ENCODE data around the gene IL13RA2. TPM values are rescaled to one million over a fixed set of nuclear protein-coding genes. Genes with fewer than 3 reads are reported as not detected.

The IL13RA2 gene
- total RNA-seq, 4 donors from 2014 or later, result 0.29 to 1.5 TPM; not detected in 2

DNA sequence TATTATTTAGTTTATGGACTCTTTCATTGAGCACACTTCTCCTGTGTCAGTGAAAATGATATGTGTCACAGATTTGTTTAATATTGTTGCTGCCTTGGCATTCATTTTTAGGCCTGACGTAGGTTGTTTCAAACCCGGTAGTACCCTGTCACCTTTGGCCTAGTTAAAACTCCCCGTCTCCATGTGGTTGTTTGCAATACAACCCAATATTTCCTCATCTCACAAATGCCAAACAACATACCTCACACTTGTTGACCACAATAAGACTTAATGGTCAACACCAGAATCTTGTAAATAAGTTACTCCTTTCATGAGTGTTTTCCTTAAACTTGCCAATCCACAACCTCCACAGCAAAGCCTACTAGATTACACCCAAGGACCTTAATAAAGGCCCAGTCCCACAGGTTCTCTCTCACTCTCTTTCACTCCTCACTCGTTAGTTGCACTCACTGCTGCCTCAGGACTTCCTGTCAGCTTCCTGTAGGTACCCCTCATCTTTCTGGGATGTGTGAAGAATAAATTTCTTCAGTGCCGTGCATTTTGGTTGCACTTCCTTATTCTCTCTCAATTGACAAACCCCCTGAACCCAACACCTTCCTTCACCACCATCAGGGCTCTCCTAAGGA, 31.3 kb downstream of the IL13RA2 start:
- no peak for DNase-seq (ENCODE audit: low spot score in 2 of 2)
- H3K4me3 ChIP-seq (ENCODE audit: low read depth, poor library complexity, severe bottlenecking), result no peak overlapping the region
- 66 to 77% methylated on average over 5 of the region's 5 CpGs for WGBS, 2 donors
- TF ChIP-seq, protein P1, sequence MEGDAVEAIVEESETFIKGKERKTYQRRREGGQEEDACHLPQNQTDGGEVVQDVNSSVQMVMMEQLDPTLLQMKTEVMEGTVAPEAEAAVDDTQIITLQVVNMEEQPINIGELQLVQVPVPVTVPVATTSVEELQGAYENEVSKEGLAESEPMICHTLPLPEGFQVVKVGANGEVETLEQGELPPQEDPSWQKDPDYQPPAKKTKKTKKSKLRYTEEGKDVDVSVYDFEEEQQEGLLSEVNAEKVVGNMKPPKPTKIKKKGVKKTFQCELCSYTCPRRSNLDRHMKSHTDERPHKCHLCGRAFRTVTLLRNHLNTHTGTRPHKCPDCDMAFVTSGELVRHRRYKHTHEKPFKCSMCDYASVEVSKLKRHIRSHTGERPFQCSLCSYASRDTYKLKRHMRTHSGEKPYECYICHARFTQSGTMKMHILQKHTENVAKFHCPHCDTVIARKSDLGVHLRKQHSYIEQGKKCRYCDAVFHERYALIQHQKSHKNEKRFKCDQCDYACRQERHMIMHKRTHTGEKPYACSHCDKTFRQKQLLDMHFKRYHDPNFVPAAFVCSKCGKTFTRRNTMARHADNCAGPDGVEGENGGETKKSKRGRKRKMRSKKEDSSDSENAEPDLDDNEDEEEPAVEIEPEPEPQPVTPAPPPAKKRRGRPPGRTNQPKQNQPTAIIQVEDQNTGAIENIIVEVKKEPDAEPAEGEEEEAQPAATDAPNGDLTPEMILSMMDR (IDR thresholded peaks at IDR 0.05), result no peak
- no peak for TF ChIP-seq POLR2A (IDR thresholded peaks at IDR 0.05)
- intact Hi-C loops (cut with DNase I; ENCODE audit: low total_unique reads), result no loop called here

DNA sequence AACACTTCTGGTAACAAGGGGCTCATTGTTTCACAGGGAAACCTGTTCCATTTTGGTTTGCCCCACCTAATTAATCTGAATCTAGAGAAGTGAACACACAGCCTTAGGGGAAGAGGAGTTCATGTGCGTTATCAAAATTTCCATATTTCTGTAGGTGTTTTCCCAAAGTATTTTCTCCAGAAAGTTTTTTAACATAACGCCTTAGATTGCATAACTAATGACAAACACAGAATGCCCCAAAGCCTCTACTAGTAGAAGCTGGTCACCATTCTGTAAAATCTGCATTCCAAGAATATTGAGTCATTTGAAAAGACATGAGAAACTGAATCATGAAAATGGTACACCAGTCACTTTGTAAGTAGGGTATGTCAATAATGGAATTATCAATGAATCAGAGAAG, 41.1 kb downstream of the IL13RA2 start:
- no peak for DNase-seq (ENCODE audit: low spot score in 2 of 2)
- TF ChIP-seq, protein P1 (IDR thresholded peaks at IDR 0.05), result no peak
- no peak for TF ChIP-seq POLR2A (IDR thresholded peaks at IDR 0.05)
- no peak overlapping the region for H3K4me3 ChIP-seq (ENCODE audit: low read depth, poor library complexity, severe bottlenecking)
- intact Hi-C loops (cut with DNase I; ENCODE audit: low total_unique reads), result no loop called here
- 40 to 72% methylated on average over 2 of the region's 2 CpGs for WGBS, 2 donors

DNA sequence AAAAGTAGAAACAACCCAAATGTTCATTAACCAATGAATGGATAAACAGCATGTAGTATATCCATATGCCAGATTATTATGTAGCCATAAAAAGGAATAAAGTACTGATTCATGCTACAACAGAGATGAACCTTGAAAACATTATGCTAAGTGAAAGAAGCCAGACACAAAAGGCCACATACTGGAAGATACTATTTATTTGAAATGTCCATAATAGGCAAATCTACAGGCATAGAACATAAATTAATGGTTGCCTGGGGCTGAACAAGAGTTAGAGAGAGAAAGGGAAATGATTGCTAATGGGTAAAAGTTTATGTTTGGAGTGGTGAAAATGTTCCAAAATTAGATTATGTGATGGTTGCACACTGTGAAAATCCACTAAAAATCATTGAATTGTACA, 44.4 kb downstream of the IL13RA2 start:
- intact Hi-C loops (cut with DNase I; ENCODE audit: low total_unique reads), result no loop called here
- no peak overlapping the region for H3K4me3 ChIP-seq (ENCODE audit: low read depth, poor library complexity, severe bottlenecking)
- TF ChIP-seq, protein P1 (IDR thresholded peaks at IDR 0.05), result no peak
- no peak for TF ChIP-seq POLR2A (IDR thresholded peaks at IDR 0.05)
- no peak for DNase-seq (ENCODE audit: low spot score in 2 of 2)

DNA sequence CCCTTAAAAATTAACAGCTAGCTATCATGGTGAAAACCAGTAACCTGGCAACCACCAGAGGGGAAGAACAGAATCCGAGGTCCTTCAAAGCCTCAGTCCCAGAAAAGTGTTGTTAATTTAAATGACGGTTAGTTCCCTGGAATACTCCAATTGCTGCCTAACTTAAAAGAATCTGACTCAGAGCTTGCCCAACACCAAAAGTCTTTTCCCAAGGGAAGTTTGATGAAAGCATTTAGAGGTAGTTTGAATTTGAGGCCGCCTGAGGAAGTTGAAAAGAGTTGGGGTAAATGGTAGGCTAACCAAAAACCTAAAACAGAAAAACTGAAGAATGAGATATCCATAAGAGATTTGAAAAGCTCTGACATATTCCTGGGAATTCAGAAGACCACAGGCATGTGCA, 46.6 kb downstream of the IL13RA2 start:
- no peak for DNase-seq (ENCODE audit: low spot score in 2 of 2)
- WGBS, 2 donors, result 65 to 80% methylated on average over 3 of the region's 3 CpGs
- H3K4me3 ChIP-seq (ENCODE audit: low read depth, poor library complexity, severe bottlenecking), result no peak overlapping the region
- intact Hi-C loops (cut with DNase I; ENCODE audit: low total_unique reads), result no loop called here
- TF ChIP-seq, protein P1 (IDR thresholded peaks at IDR 0.05), result no peak
- TF ChIP-seq POLR2A (IDR thresholded peaks at IDR 0.05), result no peak

DNA sequence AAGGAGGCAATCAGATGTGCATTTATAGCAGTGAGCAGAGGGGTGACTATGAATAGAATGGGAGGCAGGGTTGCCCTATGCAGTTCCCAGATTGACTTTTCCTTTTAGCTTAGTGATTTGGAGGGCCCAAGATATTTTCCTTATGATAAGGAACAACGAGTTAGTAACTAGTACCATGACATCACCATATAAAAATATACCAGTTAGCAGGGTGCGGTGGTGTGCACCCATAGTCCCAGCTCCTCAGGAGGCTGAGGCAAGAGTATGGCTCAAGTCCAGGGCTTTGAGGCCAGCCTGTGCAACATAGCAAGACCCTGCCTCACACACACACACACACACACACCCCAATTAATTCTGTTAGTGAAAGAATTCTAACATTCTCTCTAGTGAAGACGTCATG, 53.0 kb downstream of the IL13RA2 start:
- intact Hi-C loops (cut with DNase I; ENCODE audit: low total_unique reads), result no loop called here
- no peak for TF ChIP-seq POLR2A (IDR thresholded peaks at IDR 0.05)
- TF ChIP-seq, protein P1 (IDR thresholded peaks at IDR 0.05), result no peak
- H3K4me3 ChIP-seq (ENCODE audit: low read depth, poor library complexity, severe bottlenecking), result no peak overlapping the region
- 53 to 66% methylated on average over 3 of the region's 3 CpGs for WGBS, 2 donors
- DNase-seq (ENCODE audit: low spot score in 2 of 2), result no peak

DNA sequence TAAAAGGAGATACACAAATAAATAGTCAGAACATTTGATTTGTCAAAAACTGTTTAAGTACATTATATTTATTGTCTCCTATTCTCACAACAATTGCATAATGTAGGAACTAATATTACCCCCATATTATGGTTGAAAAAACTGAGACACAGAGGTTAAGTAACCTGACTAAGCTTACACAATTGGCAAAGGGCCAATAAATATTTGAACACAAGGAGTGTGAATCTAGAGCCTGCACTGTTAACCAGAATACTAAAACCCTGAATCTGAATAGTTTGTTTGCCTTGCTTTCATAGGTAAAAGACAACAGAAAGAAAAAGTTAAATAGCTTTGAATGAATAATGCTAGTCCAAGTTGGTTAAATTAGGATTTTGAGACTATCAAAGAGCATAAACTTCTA, 55.2 kb downstream of the IL13RA2 start:
- DNase-seq (ENCODE audit: low spot score in 2 of 2), result no peak
- intact Hi-C loops (cut with DNase I; ENCODE audit: low total_unique reads), result no loop called here
- TF ChIP-seq, protein P1 (IDR thresholded peaks at IDR 0.05), result no peak
- H3K4me3 ChIP-seq (ENCODE audit: low read depth, poor library complexity, severe bottlenecking), result no peak overlapping the region
